ENCODE results near the gene NFYC.

The NFYC gene

DNA sequence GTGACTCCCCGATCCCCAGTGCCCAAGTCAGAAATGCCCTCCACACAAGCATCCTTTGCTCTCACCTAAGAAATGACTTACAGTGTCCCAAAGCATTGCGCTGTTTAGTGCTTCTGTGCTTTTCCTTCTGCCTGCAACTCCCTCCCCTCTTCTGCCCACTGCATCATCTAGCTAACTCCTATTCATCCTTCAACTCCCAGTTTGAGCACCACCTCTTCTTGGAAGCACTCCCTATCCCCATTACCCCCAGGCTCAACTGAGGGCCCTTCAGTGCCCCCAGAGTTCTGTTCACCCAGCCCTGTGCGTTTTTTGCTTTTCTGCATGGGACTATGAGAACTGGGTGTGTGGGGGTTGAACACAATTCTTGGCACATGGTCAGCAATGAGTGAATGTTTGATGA is 102.1 kb downstream of the NFYC start:
- CTCF ChIA-PET = interaction anchor here (1.0 kb wide), 1 partner anchor 183 kb away, joined by 4 read pairs; no protein-coding TSS in a partner anchor
- H3K4me3 ChIP-seq (ENCODE audit: low read depth, low read length) = no peak overlapping the region
- no peaks in the 10 kb centered on the region for H3K9me3 ChIP-seq (ENCODE audit: control insufficient read depth, insufficient read depth, low read depth, low read length)
- TF ChIP-seq ZNF768 (tag by site-specific recombination; IDR thresholded peaks at IDR 0.05) (no peak), ZFP3 (tag by site-specific recombination; IDR thresholded peaks at IDR 0.05; ENCODE audit: low read depth) (peak; percentile 73)
- no peaks in the 10 kb centered on the region for H3K36me3 ChIP-seq (ENCODE audit: control insufficient read depth in 2 of 2, insufficient read depth in 1 of 2, low read length in 2 of 2)
- H3K4me1 ChIP-seq (ENCODE audit: control insufficient read depth, insufficient read depth, low read length) = no peaks in the 10 kb centered on the region
- no peak overlapping the region for H3K27ac ChIP-seq (ENCODE audit: extremely low read depth, low read depth, low read length)
- POLR2A ChIA-PET = no interaction called here

DNA sequence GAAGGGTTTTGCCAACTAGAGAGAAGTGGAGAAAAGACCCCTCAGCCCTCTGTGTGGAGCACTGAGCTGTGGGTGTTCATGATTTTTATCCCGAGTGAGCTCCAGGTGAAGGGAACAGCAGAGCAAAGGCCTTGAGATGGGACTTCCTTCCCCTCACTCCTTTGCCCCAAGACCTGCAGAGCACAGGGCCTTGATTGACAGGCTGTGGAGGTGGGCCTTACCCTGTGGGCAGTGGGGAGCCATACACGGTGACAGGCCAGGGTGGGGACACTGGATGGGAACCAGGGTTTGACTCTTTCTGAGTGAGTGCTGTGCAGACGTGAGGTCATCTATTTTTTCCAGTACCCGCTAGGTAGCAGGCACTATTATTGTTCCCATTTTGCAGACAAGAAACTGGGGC is 102.5 kb downstream of the NFYC start:
- TF ChIP-seq ZNF423 (tag by site-specific recombination; IDR thresholded peaks at IDR 0.05) (no peak), SP2 (tag by site-specific recombination; IDR thresholded peaks at IDR 0.05) (no peak), ZNF138 (tag by site-specific recombination; IDR thresholded peaks at IDR 0.05; ENCODE audit: borderline replicate concordance) (no peak), SCRT2 (tag by site-specific recombination; IDR thresholded peaks at IDR 0.05) (no peak), RBAK (tag by site-specific recombination; IDR thresholded peaks at IDR 0.05) (no peak), ZSCAN16 (tag by site-specific recombination; IDR thresholded peaks at IDR 0.05) (no peak), ZNF146 (tag by site-specific recombination; IDR thresholded peaks at IDR 0.05) (no peak), ZNF2 (tag by site-specific recombination; IDR thresholded peaks at IDR 0.05) (no peak), SP3 (tag by site-specific recombination; IDR thresholded peaks at IDR 0.05) (no peak), ZNF175 (tag by site-specific recombination; IDR thresholded peaks at IDR 0.05) (no peak), ZBTB20 (tag by site-specific recombination; IDR thresholded peaks at IDR 0.05) (no peak)
- Histone ChIP-seq H3K36me3 (ENCODE audit: control insufficient read depth in 2 of 2, insufficient read depth in 1 of 2, low read length in 2 of 2) (no peaks in the 10 kb centered on the region), H3K9me3 (ENCODE audit: control insufficient read depth, insufficient read depth, low read depth, low read length) (no peaks in the 10 kb centered on the region), H3K27ac (ENCODE audit: extremely low read depth, low read depth, low read length) (no peak overlapping the region), H3K4me3 (ENCODE audit: low read depth, low read length) (no peak overlapping the region), H3K4me1 (ENCODE audit: control insufficient read depth, insufficient read depth, low read length) (no peaks in the 10 kb centered on the region)
- ChIA-PET POLR2A (no interaction called here), CTCF (interaction anchor here (0.6 to 1.0 kb wide), 2 partner anchors 18 to 184 kb away, joined by 3 to 4 read pairs; no protein-coding TSS in a partner anchor)

DNA sequence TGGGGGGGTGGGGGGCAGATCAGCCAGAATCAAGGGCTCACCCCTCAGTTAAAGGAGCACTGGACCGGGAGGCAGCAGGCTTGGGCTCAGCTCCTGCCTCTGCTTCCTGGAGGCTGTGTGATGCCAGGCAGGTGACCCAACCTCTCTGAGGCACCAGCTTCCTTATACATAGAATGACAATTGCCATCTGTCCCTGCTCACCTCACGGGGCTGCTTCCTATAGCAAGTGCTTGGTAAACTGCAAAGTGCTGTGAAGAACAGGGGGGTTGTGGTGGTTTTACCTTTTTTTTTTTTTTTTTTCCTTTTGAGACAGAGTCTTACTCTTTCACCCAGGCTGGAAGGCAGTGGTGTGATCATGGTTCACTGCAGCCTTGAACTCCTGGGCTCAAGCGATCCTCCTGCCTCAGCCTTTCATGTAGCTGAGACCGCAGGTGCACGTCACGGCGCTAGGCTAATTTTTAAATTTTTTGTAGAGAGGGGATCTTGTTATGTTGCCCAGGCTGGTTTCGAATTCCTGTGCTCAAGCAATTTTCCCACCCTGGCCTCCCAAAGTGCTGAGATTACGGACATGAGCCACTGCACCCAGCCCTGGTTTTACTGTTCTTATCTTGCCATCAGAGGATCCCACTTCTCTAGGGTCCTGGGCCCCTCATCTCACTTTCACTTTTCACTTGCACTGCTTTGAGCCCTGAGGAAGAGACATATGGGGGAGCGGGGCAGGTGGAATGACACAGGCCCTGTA is 103.6 kb downstream of the NFYC start:
- H3K36me3 ChIP-seq (ENCODE audit: control insufficient read depth in 2 of 2, insufficient read depth in 1 of 2, low read length in 2 of 2) = no peaks in the 10 kb centered on the region
- CTCF ChIA-PET = interaction anchor here (0.5 kb wide), 1 partner anchor 103 kb away, joined by 3 read pairs; no protein-coding TSS in a partner anchor
- H3K9me3 ChIP-seq (ENCODE audit: control insufficient read depth, insufficient read depth, low read depth, low read length) = no peaks in the 10 kb centered on the region
- POLR2A ChIA-PET = no interaction called here
- no peaks in the 10 kb centered on the region for H3K4me1 ChIP-seq (ENCODE audit: control insufficient read depth, insufficient read depth, low read length)
- TF ChIP-seq PRDM1 (tag by site-specific recombination; IDR thresholded peaks at IDR 0.05) (peak; percentile 69), ZNF530 (tag by site-specific recombination; IDR thresholded peaks at IDR 0.05; ENCODE audit: low read depth) (no peak)
- no peak overlapping the region for H3K4me3 ChIP-seq (ENCODE audit: low read depth, low read length)
- H3K27ac ChIP-seq (ENCODE audit: extremely low read depth, low read depth, low read length) = no peak overlapping the region

DNA sequence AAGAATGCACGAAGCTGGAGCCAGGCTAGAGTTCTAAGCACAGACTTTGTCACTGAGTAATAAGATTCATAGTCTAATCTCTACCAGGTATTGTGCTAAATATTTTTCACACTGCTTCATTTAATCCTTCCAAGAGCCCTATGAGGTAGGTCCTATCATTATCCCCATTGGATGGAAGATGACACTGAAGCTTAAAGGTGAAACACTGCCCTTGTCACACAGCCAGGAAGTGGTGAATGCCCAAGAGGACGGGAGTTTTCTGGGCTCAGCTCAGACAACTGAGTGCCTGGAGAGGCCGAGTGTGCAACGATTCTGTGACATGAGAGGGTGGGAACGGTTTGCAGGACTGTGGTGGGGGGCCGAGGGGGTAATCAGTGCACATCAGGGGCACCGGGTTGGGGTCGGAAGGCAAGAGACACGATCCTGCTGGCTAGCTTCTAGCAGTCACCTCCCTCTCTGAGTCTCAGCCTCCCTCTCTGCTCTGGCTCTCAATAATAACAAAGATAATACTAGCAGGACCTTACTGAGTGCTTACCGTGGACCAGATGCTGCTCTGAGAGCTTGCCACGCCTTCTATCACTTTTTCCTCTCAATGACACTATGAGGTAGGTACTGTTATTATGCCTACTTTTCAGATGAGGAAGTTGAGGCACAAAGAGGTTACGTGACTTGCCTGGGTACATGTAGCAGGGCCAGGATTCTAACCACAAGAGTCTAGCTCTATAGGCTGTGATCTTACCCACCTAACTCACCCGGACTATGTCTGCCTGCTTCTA is 104.5 kb downstream of the NFYC start:
- H3K36me3 ChIP-seq (ENCODE audit: control insufficient read depth in 2 of 2, insufficient read depth in 1 of 2, low read length in 2 of 2) = no peaks in the 10 kb centered on the region
- H3K9me3 ChIP-seq (ENCODE audit: control insufficient read depth, insufficient read depth, low read depth, low read length) = no peaks in the 10 kb centered on the region
- CTCF ChIA-PET = interaction anchor here (0.5 to 0.6 kb wide), 2 partner anchors 52 to 104 kb away, joined by 3 read pairs; no protein-coding TSS in a partner anchor
- no peak overlapping the region for H3K27ac ChIP-seq (ENCODE audit: extremely low read depth, low read depth, low read length)
- no peaks in the 10 kb centered on the region for H3K4me1 ChIP-seq (ENCODE audit: control insufficient read depth, insufficient read depth, low read length)
- H3K4me3 ChIP-seq (ENCODE audit: low read depth, low read length) = no peak overlapping the region
- no peak for TF ChIP-seq TRIM28 (IDR thresholded peaks at IDR 0.05; ENCODE audit: borderline replicate concordance, low read length)
- no peak for TF ChIP-seq OSR2 (tag by site-specific recombination; IDR thresholded peaks at IDR 0.05)
- no peak for TF ChIP-seq ZNF521 (tag by site-specific recombination; IDR thresholded peaks at IDR 0.05)
- POLR2A ChIA-PET = no interaction called here

Data from HEK293 (cell line).